H1 (cell line): Measurements from ENCODE around the gene RYR3. TPM values are rescaled to one million over a fixed set of nuclear protein-coding genes. Genes with fewer than 3 reads are reported as not detected.

Experiments
- BCL11A ChIP-seq, 2 experiments: IDR thresholded peaks; one replicate each; pipeline ENCODE4 v1.6.1; 2011; ENCODE audit warnings: low read depth in 2 of 2, low read length in 2 of 2, mild to moderate bottlenecking in 2 of 2
- CBX8 ChIP-seq: fragments of 300-800, 300-1000 bp; sonication (generic); IDR thresholded peaks from 2 replicates; pipeline ENCODE4 v1.7.1; 2016; ENCODE audit warnings: low read depth, low read length, borderline replicate concordance
- polyA plus RNA-seq, 7 experiments: library from polyadenylated mRNA; depleted of rRNA in 3 of 7; stranded (reverse) in 5 of 7; unstranded in 2 of 7; fragments of >200 nt in 5 of 7; fragments of 200-250 nt in 2 of 7; gene quantifications; 1 replicate in 5 of 7; 2 replicates in 1 of 7; 4 replicates in 1 of 7; pipeline versions ENCODE4 v1.2.1 to v1.2.3, GENCODE V29; 2011 to 2013; ENCODE audit warnings: missing spikeins in 2 of 7, mixed read lengths in 2 of 7
- total RNA-seq: library from RNA; stranded (reverse); fragmentation: NEBNext Ultra II Directional; extraction: Animal tissue kit (Norgen Biotek cat#: 25700); gene quantifications from 2 replicates; pipeline ENCODE4 v1.2.1, GENCODE V29; 2021
- TF ChIP-seq, protein P1 (sequence below): IDR thresholded peaks from 2 replicates; pipeline ENCODE4 v1.6.1; 2011; ENCODE audit warnings: low read depth, mild to moderate bottlenecking, low read length; ENCODE audit not compliant: insufficient read depth

Gene RYR3
- total and polyA plus RNA-seq, 2 of the 8 experiments (the other 6 are each of a cell fraction or from before 2014, with no cell fraction given): 0.33 to 3.4 TPM

DNA sequence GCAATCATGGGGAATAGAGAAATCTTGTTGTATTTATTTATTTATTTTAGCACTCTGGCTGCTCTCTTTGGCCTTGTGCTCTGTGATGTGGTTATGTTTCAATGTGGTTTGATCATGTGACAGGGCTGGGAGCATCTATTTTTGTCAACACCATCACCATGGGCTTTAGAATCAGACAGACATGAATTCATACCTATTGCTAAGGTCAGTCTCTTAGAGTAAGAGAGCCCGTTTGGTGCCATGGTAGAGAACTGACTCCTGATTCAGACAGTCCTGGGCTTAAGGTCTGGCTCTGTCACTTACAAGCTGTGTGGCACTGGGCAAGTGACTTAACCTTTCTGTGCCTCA lies 157.0 kb downstream of the RYR3 start (continued):
- TF ChIP-seq, protein P1, sequence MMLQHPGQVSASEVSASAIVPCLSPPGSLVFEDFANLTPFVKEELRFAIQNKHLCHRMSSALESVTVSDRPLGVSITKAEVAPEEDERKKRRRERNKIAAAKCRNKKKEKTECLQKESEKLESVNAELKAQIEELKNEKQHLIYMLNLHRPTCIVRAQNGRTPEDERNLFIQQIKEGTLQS: no peak
- TF ChIP-seq CBX8 (no peak), BCL11A (IDR thresholded peaks at IDR 0.05; ENCODE audit: low read depth in 2 of 2, low read length in 2 of 2) (no peak)
